Activated T-helper 9 cell treated with anti-CD3 and anti-CD28 coated beads, Interleukin-2, amount 50 U/mL, for 16 hours (primary cell): ENCODE results near the gene TPRX1.
"Not testable (repeated sequence)": the region's sequence is repeated elsewhere in the genome, so short reads cannot be mapped to it uniquely, and the experiment has no call there.

Experiments
- DNase-seq: peaks from one replicate; pipeline ENCODE4 v3.0.0-alpha.2; 2020; ENCODE audit warnings: low read depth

The TPRX1 gene

GRCh38 chr19:47804451-47804850 lies at the start of gene TPRX1:
Gene TPRX1, minus strand, starts transcription at chr19:47804551. Its CDS starts 12 bp downstream, at chr19:47804539.
- DNase-seq, result not testable (repeated sequence)

GRCh38 chr19:47853003-47853402 lies 48.7 kb upstream of the TPRX1 start:
- DNase-seq, result no peak

- DNase-seq, result no peak
Measured at GRCh38 chr19:47848823-47849473, 44.6 kb upstream of the TPRX1 start.

GRCh38 chr19:47848425-47848822 lies 44.1 kb upstream of the TPRX1 start:
- DNase-seq, result no peak

GRCh38 chr19:47842941-47843340 lies 38.6 kb upstream of the TPRX1 start:
- DNase-seq, result no peak

- DNase-seq, result no peak
Measured at GRCh38 chr19:47839913-47840312, 35.6 kb upstream of the TPRX1 start.

- DNase-seq, result no peak
Measured at GRCh38 chr19:47839411-47839810, 35.1 kb upstream of the TPRX1 start.

- no peak for DNase-seq
Measured at GRCh38 chr19:47836038-47836437, 31.7 kb upstream of the TPRX1 start.

- DNase-seq, result no peak
Measured at GRCh38 chr19:47832723-47833122, 28.4 kb upstream of the TPRX1 start.

- no peak for DNase-seq
Measured at GRCh38 chr19:47826800-47827199, 22.4 kb upstream of the TPRX1 start.

- DNase-seq, result no peak
Measured at GRCh38 chr19:47824396-47824795, 20.0 kb upstream of the TPRX1 start.

- DNase-seq, result no peak
Measured at GRCh38 chr19:47821460-47822020, 17.2 kb upstream of the TPRX1 start, which contains the start of gene CRX. Gene CRX, plus strand, starts transcription at chr19:47821937. Its CDS starts 12,507 bp downstream, at chr19:47834444.

GRCh38 chr19:47820410-47820809 lies 16.1 kb upstream of the TPRX1 start:
- no peak for DNase-seq

- DNase-seq, result no peak
Measured at GRCh38 chr19:47819858-47820257, 15.5 kb upstream of the TPRX1 start.

GRCh38 chr19:47818221-47818620 lies 13.9 kb upstream of the TPRX1 start:
- not testable (repeated sequence) for DNase-seq

- not testable (repeated sequence) for DNase-seq
Measured at GRCh38 chr19:47816270-47816669, 11.9 kb upstream of the TPRX1 start.

- DNase-seq, result no peak
Measured at GRCh38 chr19:47813995-47814328, 9.6 kb upstream of the TPRX1 start.

GRCh38 chr19:47813304-47813994 lies 9.1 kb upstream of the TPRX1 start:
- peak; percentile 64 for DNase-seq

- no peak for DNase-seq
Measured at GRCh38 chr19:47806435-47806834, 2.1 kb upstream of the TPRX1 start.

GRCh38 chr19:47805313-47805712 lies 962 bp upstream of the TPRX1 start:
- no peak for DNase-seq

GRCh38 chr19:47803671-47804070 lies 680 bp downstream of the TPRX1 start:
- not testable (repeated sequence) for DNase-seq

GRCh38 chr19:47803148-47803547 lies 1.2 kb downstream of the TPRX1 start:
- not testable (repeated sequence) for DNase-seq

- DNase-seq, result no peak
Measured at GRCh38 chr19:47802521-47803043, 1.8 kb downstream of the TPRX1 start.
